HepG2 (cell line): ENCODE measurements around the gene ATM. TPM values are rescaled to one million over a fixed set of nuclear protein-coding genes. Genes with fewer than 3 reads are reported as not detected.

Experiments used
- ATF1 ChIP-seq: IDR thresholded peaks from 2 replicates; pipeline ENCODE4 v1.6.1; 2016; ENCODE audit warnings: mild to moderate bottlenecking, control low read depth
- BORCS8-MEF2B ChIP-seq: sonication (generic); formaldehyde crosslinking; IDR thresholded peaks from 2 replicates; pipeline ENCODE4 v1.8.0; 2022; ENCODE audit warnings: mild to moderate bottlenecking, missing genetic modification reagents
- CENPBD1 ChIP-seq: sonication (generic); formaldehyde crosslinking; IDR thresholded peaks from 2 replicates; pipeline ENCODE4 v1.8.0; 2022; ENCODE audit warnings: missing genetic modification reagents, low read depth, mild to moderate bottlenecking, borderline replicate concordance
- CREB1 ChIP-seq, 2 experiments: fragments of 450-650 bp in 1 of 2; IDR thresholded peaks; 2 replicates each; pipeline ENCODE4 v1.6.1; 2016 to 2017; ENCODE audit warnings: control low read depth in 1 of 2, mild to moderate bottlenecking in 1 of 2, missing compliant biosample characterization in 1 of 2, missing genetic modification characterization in 1 of 2
- CREM ChIP-seq, 2 experiments: sonication (generic) in 1 of 2; formaldehyde crosslinking in 1 of 2; IDR thresholded peaks; 2 replicates each; pipeline versions ENCODE4 v1.4.0 to v1.6.1; 2016 to 2020; ENCODE audit warnings: antibody characterized with exemption in 1 of 2, mild to moderate bottlenecking in 1 of 2, missing genetic modification reagents in 1 of 2
- DMAP1 ChIP-seq: IDR thresholded peaks from 2 replicates; pipeline ENCODE4 v1.6.1; 2016
- FOXA3 ChIP-seq: IDR thresholded peaks from 2 replicates; pipeline ENCODE4 v1.6.1; 2016; ENCODE audit warnings: missing genetic modification reagents, missing compliant biosample characterization
- GABPB1 ChIP-seq: IDR thresholded peaks from 2 replicates; pipeline ENCODE4 v1.6.1; 2016; ENCODE audit warnings: mild to moderate bottlenecking, missing genetic modification reagents, moderate library complexity, missing compliant biosample characterization
- GRHL1 ChIP-seq: sonication (generic); formaldehyde crosslinking; conservative IDR thresholded peaks from 2 replicates; pipeline ENCODE4 v1.8.0; 2022; ENCODE audit warnings: missing genetic modification reagents
- HMGXB4 ChIP-seq, 2 experiments: sonication (generic) in 1 of 2; formaldehyde crosslinking in 1 of 2; IDR thresholded peaks; 2 replicates each; pipeline versions ENCODE4 v1.4.0 to v1.6.1; 2018 to 2020; ENCODE audit warnings: missing genetic modification reagents in 2 of 2, borderline replicate concordance in 1 of 2, low read depth in 1 of 2, mild to moderate bottlenecking in 1 of 2, missing biosample characterization in 1 of 2
- KAT2B ChIP-seq: fragments of 150-350 bp; IDR thresholded peaks from 2 replicates; pipeline ENCODE4 v1.6.1; 2014; ENCODE audit warnings: low read depth, low read length, borderline replicate concordance
- LBX2 ChIP-seq: sonication (generic); formaldehyde crosslinking; IDR thresholded peaks from 2 replicates; pipeline ENCODE4 v1.5.0; 2020; ENCODE audit warnings: missing genetic modification reagents, mild to moderate bottlenecking, borderline replicate concordance
- MATR3 ChIP-seq: sonication (generic); formaldehyde crosslinking; IDR thresholded peaks from 2 replicates; pipeline ENCODE4 v1.4.0; 2020; ENCODE audit warnings: missing genetic modification reagents
- NR2C2 ChIP-seq: sonication (generic); formaldehyde crosslinking; IDR thresholded peaks from 2 replicates; pipeline ENCODE4 v1.4.0; 2020; ENCODE audit warnings: missing genetic modification reagents, mild to moderate bottlenecking, moderate library complexity, borderline replicate concordance
- PHF20 ChIP-seq: sonication (generic); formaldehyde crosslinking; IDR thresholded peaks from 2 replicates; pipeline ENCODE4 v1.5.0; 2020; ENCODE audit warnings: mild to moderate bottlenecking, missing genetic modification reagents
- POGK ChIP-seq: sonication (generic); formaldehyde crosslinking; conservative IDR thresholded peaks from 2 replicates; pipeline ENCODE4 v1.8.0; 2022; ENCODE audit warnings: mild to moderate bottlenecking, moderate library complexity, missing genetic modification reagents
- SIN3A ChIP-seq: IDR thresholded peaks from 2 replicates; pipeline ENCODE4 v1.6.1; 2011; ENCODE audit warnings: low read depth, mild to moderate bottlenecking, control low read depth, low read length, borderline replicate concordance
- SNAI1 ChIP-seq: sonication (generic); formaldehyde crosslinking; IDR thresholded peaks from 2 replicates; pipeline ENCODE4 v1.5.0; 2020; ENCODE audit warnings: mild to moderate bottlenecking, missing genetic modification reagents, borderline replicate concordance
- TSC22D2 ChIP-seq: sonication (generic); formaldehyde crosslinking; IDR thresholded peaks from 2 replicates; pipeline ENCODE4 v1.5.1; 2020; ENCODE audit warnings: missing genetic modification reagents, mild to moderate bottlenecking, borderline replicate concordance
- ZNF335 ChIP-seq: sonication (generic); formaldehyde crosslinking; IDR thresholded peaks from 2 replicates; pipeline ENCODE4 v1.4.0; 2020; ENCODE audit warnings: missing genetic modification reagents
- ZNF761 ChIP-seq: sonication (generic); formaldehyde crosslinking; conservative IDR thresholded peaks from 2 replicates; pipeline ENCODE4 v1.4.0; 2020; ENCODE audit warnings: mild to moderate bottlenecking, missing genetic modification reagents
- ZSCAN9 ChIP-seq: IDR thresholded peaks from 2 replicates; pipeline ENCODE4 v1.6.1; 2016; ENCODE audit warnings: borderline replicate concordance
- polyA plus RNA-seq, 8 experiments: library from polyadenylated mRNA; depleted of rRNA in 3 of 8; stranded (reverse) in 7 of 8; unstranded in 1 of 8; fragments of >200 nt; fragmentation: Illumina TruSeq in 4 of 8; extraction: Trizol in 4 of 8; gene quantifications; 2 replicates each; pipeline versions ENCODE4 v1.2.1 to v1.2.3, GENCODE V29; 2011 to 2016; ENCODE audit warnings: low read depth in 4 of 8, missing spikeins in 1 of 8, mixed read lengths in 1 of 8; ENCODE audit not compliant: insufficient read depth in 1 of 8
- total RNA-seq, 5 experiments: library from RNA; depleted of rRNA; stranded (reverse); fragments of >200 nt; fragmentation: Illumina TruSeq; extraction: Trizol; gene quantifications; 2 replicates each; pipeline ENCODE4 v1.2.3, GENCODE V29; 2016; ENCODE audit warnings: low read depth in 1 of 5

Gene ATM
- total and polyA plus RNA-seq, 2 of the 13 experiments (the other 11 are each of a cell fraction or from before 2014, with no cell fraction given): 40.0 to 71.6 TPM

DNA sequence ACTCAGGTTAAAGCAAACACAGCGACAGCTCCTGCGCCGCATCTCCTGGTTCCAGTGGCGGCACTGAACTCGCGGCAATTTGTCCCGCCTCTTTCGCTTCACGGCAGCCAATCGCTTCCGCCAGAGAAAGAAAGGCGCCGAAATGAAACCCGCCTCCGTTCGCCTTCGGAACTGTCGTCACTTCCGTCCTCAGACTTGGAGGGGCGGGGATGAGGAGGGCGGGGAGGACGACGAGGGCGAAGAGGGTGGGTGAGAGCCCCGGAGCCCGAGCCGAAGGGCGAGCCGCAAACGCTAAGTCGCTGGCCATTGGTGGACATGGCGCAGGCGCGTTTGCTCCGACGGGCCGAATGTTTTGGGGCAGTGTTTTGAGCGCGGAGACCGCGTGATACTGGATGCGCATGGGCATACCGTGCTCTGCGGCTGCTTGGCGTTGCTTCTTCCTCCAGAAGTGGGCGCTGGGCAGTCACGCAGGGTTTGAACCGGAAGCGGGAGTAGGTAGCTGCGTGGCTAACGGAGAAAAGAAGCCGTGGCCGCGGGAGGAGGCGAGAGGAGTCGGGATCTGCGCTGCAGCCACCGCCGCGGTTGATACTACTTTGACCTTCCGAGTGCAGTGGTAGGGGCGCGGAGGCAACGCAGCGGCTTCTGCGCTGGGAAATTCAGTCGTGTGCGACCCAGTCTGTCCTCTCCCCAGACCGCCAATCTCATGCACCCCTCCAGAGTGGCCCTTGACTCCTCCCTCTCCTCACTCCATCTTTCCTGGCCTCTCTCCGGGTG lies at the start of gene ATM, which contains the start of gene NPAT (continued):
- TF ChIP-seq POGK (CRISPR knock-in tag) (no peak), SNAI1 (0 out of 2 replicates have a peak, but pooled peaks have one; percentile 18), SIN3A (peak; percentile 79), CENPBD1 (no peak), ZSCAN9 (CRISPR knock-in tag) (peak; percentile 80; the same call in 1 of the 2 replicates), HMGXB4 (CRISPR knock-in tag; IDR thresholded peaks at IDR 0.05; ENCODE audit: borderline replicate concordance in 1 of 2, low read depth in 1 of 2) (peak; percentile 89 to 96), CREB1 (IDR thresholded peaks at IDR 0.05) (peak; percentile 87), CREB1 (CRISPR knock-in tag; IDR thresholded peaks at IDR 0.05) (peak; percentile 98), NR2C2 (CRISPR knock-in tag) (peak; percentile 78; the same call in 1 of the 2 replicates), GRHL1 (CRISPR knock-in tag) (no peak), BORCS8-MEF2B (CRISPR knock-in tag) (peak; percentile 79; the same call in 1 of the 2 replicates), GABPB1 (CRISPR knock-in tag) (peak; percentile 96), TSC22D2 (peak; percentile 78; the same call in 1 of the 2 replicates), ZNF761 (CRISPR knock-in tag) (peak; percentile 69; the same call in 1 of the 2 replicates), LBX2 (CRISPR knock-in tag) (no peak), ZNF335 (CRISPR knock-in tag) (0 out of 2 replicates have a peak, but pooled peaks have one; percentile 14), MATR3 (CRISPR knock-in tag) (no peak), KAT2B (no peak), FOXA3 (CRISPR knock-in tag) (peak; percentile 51), PHF20 (CRISPR knock-in tag) (peak; percentile 68), DMAP1 (CRISPR knock-in tag) (peak; percentile 98), CREM (IDR thresholded peaks at IDR 0.05) (peak; percentile 92), CREM (CRISPR knock-in tag; IDR thresholded peaks at IDR 0.05) (no peak), ATF1 (peak; percentile 84)
